ENCODE results near the gene VDAC1. TPM values are rescaled to one million over a fixed set of nuclear protein-coding genes. Genes with fewer than 3 reads are reported as not detected.

Gene VDAC1
- total and polyA plus RNA-seq, 2 donors (not counting 3 experiments of a cell fraction or from before 2014, with no cell fraction given): 116 to 247 TPM

DNA sequence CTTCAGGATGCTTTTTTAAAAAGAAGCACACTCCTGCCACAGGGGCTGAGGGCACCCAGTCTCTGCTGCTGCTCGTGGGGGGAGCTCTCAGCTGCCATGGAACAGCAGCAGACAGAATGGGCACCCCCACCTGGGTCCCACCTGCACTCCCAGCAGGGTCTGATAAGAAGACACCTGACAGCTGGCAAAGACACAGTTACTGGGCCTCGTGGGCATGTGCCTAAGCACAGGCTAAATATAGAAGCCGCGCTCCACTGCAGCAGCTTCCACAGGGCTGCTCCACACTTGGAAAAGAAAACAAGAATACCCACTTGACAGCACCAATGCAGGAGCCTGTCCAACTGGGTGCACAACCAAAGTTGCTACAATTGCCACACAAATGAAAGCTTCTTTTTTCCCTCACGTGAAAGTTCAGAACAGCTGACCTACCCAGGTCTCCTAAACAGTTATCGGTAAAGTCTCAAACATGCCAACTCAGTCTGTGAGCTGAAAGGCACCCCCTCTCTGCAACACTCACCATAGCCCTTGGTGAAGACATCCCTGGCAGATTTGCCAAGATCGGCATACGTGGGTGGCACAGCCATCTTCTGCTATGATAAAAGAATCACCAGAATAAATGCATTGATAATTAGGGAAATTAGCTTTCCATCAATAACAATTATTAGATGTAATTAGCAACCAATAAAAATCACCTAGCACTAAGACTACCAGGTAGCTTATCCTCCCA is 12.2 kb downstream of the VDAC1 start:
- dilution Hi-C loops (cut with MboI; ENCODE audit: extremely low pct_ligation_motif_present, low sequenced_read_pairs) (no loop called here), intact Hi-C loops (cut with micrococcal nuclease) (no loop called here)
- Histone ChIP-seq H3K79me2 (ENCODE audit: control insufficient read depth, insufficient read depth, low read length) (peaks cover 88% of the 10 kb centered on the region), H3K9me1 (replicated peaks; ENCODE audit: control insufficient read depth, extremely low read depth, insufficient read depth, low read length) (no peaks in the 10 kb centered on the region), H3K27me3 (ENCODE audit: control insufficient read depth in 2 of 2, insufficient read depth in 2 of 2, low read length in 2 of 2) (no peaks in the 10 kb centered on the region), H3K9ac (replicated peaks; ENCODE audit: extremely low read depth, insufficient read depth, low read length) (no peak overlapping the region), H3K9me3 (replicated peaks; ENCODE audit: control insufficient read depth, insufficient read depth, low read length) (no peaks in the 10 kb centered on the region), H4K20me1 (replicated peaks; ENCODE audit: control insufficient read depth, extremely low read depth, insufficient read depth, low read length) (peaks cover 6% of the 10 kb centered on the region), H3K4me1 (ENCODE audit: control insufficient read depth, extremely low read depth, insufficient read depth, low read length) (peaks cover 38% of the 10 kb centered on the region), H3K4me3 (replicated peaks in 1 of 3; ENCODE audit: insufficient read depth in 1 of 3, low read depth in 1 of 3, low read length in 3 of 3) (no peak overlapping the region), H3K4me2 (ENCODE audit: insufficient read depth, low read length) (no peak overlapping the region), H2AFZ (ENCODE audit: low read depth, low read length) (no peak overlapping the region), H3K36me3 (ENCODE audit: control insufficient read depth in 2 of 2, extremely low read depth in 1 of 2, insufficient read depth in 2 of 2, low read length in 2 of 2) (peaks cover 8 to 14% of the 10 kb centered on the region in 2 experiments), H3K27ac (ENCODE audit: insufficient read depth, low read depth, low read length) (no peak overlapping the region)
- CTCF ChIA-PET: interaction anchor here (1.0 to 2.7 kb wide), 6 partner anchors 11 to 48 kb away, joined by 3 to 22 read pairs (median 6); partner anchors contain the start of gene VDAC1
- no peak for TF ChIP-seq MYC (IDR thresholded peaks at IDR 0.05; ENCODE audit: low read depth, low read length)
- no peak for TF ChIP-seq FOS (IDR thresholded peaks at IDR 0.05; ENCODE audit: borderline replicate concordance, insufficient read depth, low read length)
- TF ChIP-seq POLR2A (IDR thresholded peaks at IDR 0.05; ENCODE audit: low read depth, low read length): no peak
- no TSS peak for BruUV-seq (replicated peaks)
- FAIRE-seq: no peak
- POLR2A ChIA-PET: interaction anchor here (1.6 kb wide), 1 partner anchor 13 kb away, joined by 3 read pairs; no protein-coding TSS in a partner anchor
- no peak for DNase-seq (ENCODE audit: low read depth, low spot score)

DNA sequence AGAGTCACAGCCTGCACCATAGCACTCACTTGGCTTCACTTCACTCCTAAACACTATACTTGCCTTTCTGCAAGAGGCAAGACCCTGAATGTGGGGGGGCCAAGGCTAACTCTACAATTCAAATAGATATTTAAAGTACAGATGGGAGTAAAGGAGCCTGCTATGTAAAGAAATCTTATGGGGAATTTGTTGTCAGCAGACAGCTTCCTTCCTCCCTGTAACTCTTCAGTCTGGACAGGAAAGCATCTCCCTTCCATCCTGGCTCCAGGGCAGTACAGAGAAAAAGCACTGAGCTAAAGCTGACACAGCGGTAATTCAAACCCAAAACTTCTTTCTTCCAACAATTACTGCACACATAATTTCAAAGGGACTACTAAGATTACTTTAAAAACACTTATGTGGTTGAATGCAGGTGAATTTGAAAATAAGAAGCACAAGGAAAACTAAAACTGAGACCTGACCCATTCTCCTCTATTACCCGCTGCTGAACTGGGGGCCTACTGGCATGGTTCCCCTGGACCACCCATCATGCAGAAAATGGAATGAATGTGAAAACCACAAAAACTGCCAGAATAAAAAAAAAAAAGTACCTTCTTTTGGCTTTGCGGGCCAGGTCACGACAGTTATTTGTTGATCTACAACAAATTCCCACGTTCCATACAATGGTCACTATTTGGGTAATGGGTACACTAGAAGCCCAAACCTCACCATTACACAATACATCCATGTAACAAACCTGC is 13.4 kb downstream of the VDAC1 start:
- H3K4me2 ChIP-seq (ENCODE audit: insufficient read depth, low read length): peak overlapping the region; percentile 39
- peak; percentile 62 for DNase-seq (ENCODE audit: low read depth, low spot score)
- H4K20me1 ChIP-seq (replicated peaks; ENCODE audit: control insufficient read depth, extremely low read depth, insufficient read depth, low read length): peaks cover 6% of the 10 kb centered on the region
- TF ChIP-seq, protein P1, sequence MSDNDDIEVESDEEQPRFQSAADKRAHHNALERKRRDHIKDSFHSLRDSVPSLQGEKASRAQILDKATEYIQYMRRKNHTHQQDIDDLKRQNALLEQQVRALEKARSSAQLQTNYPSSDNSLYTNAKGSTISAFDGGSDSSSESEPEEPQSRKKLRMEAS (IDR thresholded peaks at IDR 0.05; ENCODE audit: insufficient read depth, insufficient read length): no peak
- TF ChIP-seq FOS (IDR thresholded peaks at IDR 0.05; ENCODE audit: borderline replicate concordance, insufficient read depth, low read length): no peak
- no peak for TF ChIP-seq POLR2A (IDR thresholded peaks at IDR 0.05; ENCODE audit: low read depth, low read length)
- TF ChIP-seq POLR2AphosphoS5 (IDR thresholded peaks at IDR 0.05; ENCODE audit: insufficient read depth, low read depth, low read length): no peak
- ChIA-PET POLR2A (interaction anchor here (0.7 kb wide), 1 partner anchor 12 kb away, joined by 3 read pairs; no protein-coding TSS in a partner anchor), CTCF (interaction anchor here (0.9 to 1.3 kb wide), 2 partner anchors 10 to 11 kb away, joined by 4 to 6 read pairs; no protein-coding TSS in a partner anchor)
- peak overlapping the region; percentile 40 for H3K27ac ChIP-seq (ENCODE audit: insufficient read depth, low read depth, low read length)
- intact Hi-C loops (cut with micrococcal nuclease): no loop called here
- H3K27me3 ChIP-seq (ENCODE audit: control insufficient read depth in 2 of 2, insufficient read depth in 2 of 2, low read length in 2 of 2): no peaks in the 10 kb centered on the region
- H3K9ac ChIP-seq (replicated peaks; ENCODE audit: extremely low read depth, insufficient read depth, low read length): peak overlapping the region; percentile 24
- FAIRE-seq: peak; percentile 85
- H2AFZ ChIP-seq (ENCODE audit: low read depth, low read length): no peak overlapping the region
- peaks cover 88% of the 10 kb centered on the region for H3K79me2 ChIP-seq (ENCODE audit: control insufficient read depth, insufficient read depth, low read length)
- no peaks in the 10 kb centered on the region for H3K9me3 ChIP-seq (replicated peaks; ENCODE audit: control insufficient read depth, insufficient read depth, low read length)
- BruUV-seq (replicated peaks): no TSS peak
- peaks cover 35% of the 10 kb centered on the region for H3K4me1 ChIP-seq (ENCODE audit: control insufficient read depth, extremely low read depth, insufficient read depth, low read length)
- no peaks in the 10 kb centered on the region for H3K9me1 ChIP-seq (replicated peaks; ENCODE audit: control insufficient read depth, extremely low read depth, insufficient read depth, low read length)
- dilution Hi-C loops (cut with MboI; ENCODE audit: extremely low pct_ligation_motif_present, low sequenced_read_pairs): no loop called here
- H3K36me3 ChIP-seq (ENCODE audit: control insufficient read depth in 2 of 2, extremely low read depth in 1 of 2, insufficient read depth in 2 of 2, low read length in 2 of 2): peaks cover 12 to 16% of the 10 kb centered on the region in 2 experiments
- H3K4me3 ChIP-seq (replicated peaks in 1 of 3; ENCODE audit: insufficient read depth in 1 of 3, low read depth in 1 of 3, low read length in 3 of 3): no peak overlapping the region

Measured in endothelial cell of umbilical vein (primary cell).